Measurements from ENCODE around the gene DYNLT5.

DNA sequence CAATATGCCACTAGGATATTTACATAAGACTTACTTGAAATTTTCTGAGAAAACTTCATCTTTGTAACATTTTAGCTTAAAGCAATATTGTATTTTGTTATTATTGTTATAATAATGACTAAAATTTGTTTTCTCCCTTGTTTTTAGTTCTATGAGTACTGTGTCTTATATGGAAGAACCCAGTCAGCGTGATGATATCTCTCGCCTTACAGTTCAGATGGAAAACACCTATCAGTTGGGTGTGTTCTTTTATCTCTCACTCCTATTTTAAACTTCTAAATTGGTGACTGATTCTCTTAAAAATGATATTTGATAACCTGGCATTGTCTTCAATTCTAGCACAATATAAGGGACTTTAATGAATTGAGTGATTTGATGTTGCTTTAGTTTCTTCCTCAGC, 18.0 kb downstream of the DYNLT5 start:
- no peak for TF ChIP-seq CTCF (IDR thresholded peaks at IDR 0.05; ENCODE audit: low read length)
- no peak for TF ChIP-seq EZH2phosphoT487 (IDR thresholded peaks at IDR 0.05; ENCODE audit: low read length)

Measured in MM.1S (cell line).